LNCaP clone FGC (cell line): ENCODE results near the gene L1CAM.

Experiments
- DNase-seq: peaks from one replicate; pipeline ENCODE4 v3.0.0-alpha.2; 2011; ENCODE audit warnings: low read depth
- H3K4me3 ChIP-seq: 2 replicates; pipeline ENCODE4 v1.5.1; 2011; ENCODE audit warnings: mild to moderate bottlenecking, low read depth, low read length, control low read depth
- CTCF ChIP-seq: IDR thresholded peaks from 2 replicates; pipeline ENCODE4 v1.5.1; 2012; ENCODE audit warnings: mild to moderate bottlenecking; ENCODE audit not compliant: control insufficient read depth, insufficient read depth; ENCODE audit errors: extremely low read depth

The L1CAM gene

DNA sequence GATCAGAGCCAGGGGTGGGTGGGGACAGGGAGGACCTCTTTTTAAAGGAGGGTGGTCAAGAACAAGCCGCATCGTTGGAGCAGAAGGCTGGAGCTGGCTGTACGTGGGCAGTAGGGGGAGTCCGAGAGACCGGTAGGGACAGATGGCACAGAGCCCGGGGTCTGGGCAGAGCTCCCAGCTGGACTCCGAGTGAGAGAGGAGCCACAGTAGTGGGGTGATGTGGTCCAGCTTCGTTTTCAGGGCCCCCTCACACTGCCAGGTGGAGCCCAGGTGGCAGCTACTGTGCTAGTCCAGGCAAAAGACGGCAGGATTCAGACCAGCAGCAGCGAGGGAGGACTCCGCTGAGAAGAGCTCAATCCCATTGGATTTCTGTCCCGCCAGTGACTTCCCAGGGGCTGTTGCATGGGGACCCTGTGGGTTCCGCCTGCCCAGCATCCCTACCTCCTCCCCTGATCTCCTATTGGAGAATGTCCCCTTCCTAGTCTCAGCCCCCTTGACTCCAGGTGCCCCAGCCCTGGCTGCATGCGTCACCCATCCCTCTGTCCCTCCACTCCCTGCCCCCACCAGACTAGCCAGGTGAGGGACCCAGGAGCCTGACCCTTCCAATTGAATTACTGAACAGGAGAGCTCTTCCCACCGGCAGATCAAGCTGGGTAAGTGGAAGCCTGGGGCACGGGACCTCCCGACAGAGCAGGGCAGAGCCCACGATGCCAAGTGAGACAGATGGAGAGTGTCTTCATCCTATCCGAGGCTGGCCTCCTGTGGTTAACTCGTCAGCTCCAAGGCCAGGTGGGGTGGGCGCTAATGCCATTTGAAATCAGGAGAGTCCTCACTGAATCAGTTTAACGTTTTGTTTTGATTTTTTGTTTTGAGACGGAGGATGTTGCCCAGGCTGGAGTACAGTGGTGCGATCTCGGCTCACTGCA lies 37.2 kb upstream of the L1CAM start:
- DNase-seq: no peak
- no peak overlapping the region for H3K4me3 ChIP-seq
- peak; percentile 61 for TF ChIP-seq CTCF

DNA sequence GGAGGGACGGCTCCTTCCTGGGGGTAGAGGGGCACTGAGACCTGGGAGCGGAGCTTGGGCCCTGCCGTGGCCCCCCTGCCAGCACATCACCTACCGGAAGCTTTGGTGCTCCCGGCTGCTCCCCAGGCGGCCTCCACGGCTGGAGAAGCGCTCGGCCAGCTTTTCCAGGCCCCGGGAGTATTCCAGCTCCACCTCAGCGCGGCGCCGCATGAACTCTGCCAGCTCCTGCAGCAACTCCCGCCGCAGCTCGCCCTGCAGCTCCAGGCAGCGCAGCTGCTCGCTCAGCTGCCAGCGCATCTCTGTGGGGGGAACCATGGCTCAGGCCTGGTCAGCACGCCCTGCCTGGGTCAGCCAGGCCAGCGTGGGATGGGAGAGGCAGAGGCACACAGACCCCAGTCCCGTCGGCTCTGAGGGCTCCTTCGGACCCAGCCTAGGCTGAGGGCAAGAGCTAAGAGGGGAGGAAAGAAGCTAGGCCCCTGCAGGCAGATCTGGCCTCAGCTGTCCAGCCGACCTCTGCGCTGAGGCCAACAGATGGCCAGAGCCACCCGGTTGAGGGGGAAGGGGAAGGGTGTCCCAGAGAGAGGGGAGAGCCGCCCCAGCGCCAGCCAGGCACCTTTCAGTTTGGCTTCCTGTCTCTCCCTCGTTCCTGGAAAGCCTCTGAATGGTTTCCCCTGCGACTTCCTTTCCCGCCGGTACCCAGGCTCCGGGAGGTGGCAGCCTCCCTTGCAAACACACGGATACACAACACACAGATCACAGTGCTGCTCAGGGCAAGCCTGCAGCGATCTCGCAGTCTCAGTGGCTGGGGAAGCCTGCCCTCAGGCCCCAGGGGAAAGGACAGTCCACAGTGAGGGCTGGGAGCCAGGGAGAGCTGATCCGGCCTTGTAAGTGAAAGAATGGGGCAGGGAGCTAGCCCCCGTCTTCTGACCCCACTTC lies 35.8 kb upstream of the L1CAM start:
- TF ChIP-seq CTCF: no peak
- DNase-seq: no peak
- no peak overlapping the region for H3K4me3 ChIP-seq

DNA sequence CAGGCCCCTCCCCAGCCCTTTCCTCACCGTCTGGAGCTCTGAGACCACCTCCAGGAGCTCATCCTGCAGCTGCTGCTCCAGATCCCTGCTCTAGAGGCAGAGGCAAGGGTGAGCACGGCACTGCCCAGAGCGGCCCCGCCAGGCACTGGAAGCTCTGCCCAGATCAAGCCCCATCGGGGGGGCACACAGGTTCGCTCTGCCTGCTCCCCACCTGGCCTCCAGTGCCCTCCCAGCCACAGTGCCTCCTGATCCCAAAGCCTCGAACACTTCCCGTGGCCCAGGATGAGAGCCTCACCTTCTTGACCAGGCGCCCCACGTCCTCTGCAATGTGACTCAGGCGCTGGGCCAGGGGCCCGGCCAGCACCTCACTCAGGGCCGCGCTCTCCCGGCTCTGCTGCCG lies 35.1 kb upstream of the L1CAM start:
- H3K4me3 ChIP-seq: no peak overlapping the region
- DNase-seq: no peak
- TF ChIP-seq CTCF: no peak

GRCh38 chrX:153920546-153920945 lies 34.6 kb upstream of the L1CAM start:
- TF ChIP-seq CTCF: no peak
- DNase-seq: no peak
- H3K4me3 ChIP-seq: no peak overlapping the region

- no peak for DNase-seq
- no peak for TF ChIP-seq CTCF
- no peak overlapping the region for H3K4me3 ChIP-seq
These were observed 33.3 kb upstream of the L1CAM start for GRCh38 chrX:153919281-153919680.

- H3K4me3 ChIP-seq: no peak overlapping the region
- no peak for DNase-seq
- TF ChIP-seq CTCF: no peak
These were observed 31.9 kb upstream of the L1CAM start for GRCh38 chrX:153917869-153918268.
